HEK293 (cell line): ENCODE measurements around the gene KLLN.

ENCODE experiments used
- GLIS1 ChIP-seq: fragments of 450-650 bp; formaldehyde crosslinking; IDR thresholded peaks from 2 replicates; pipeline ENCODE4 v1.5.1; 2016; ENCODE audit warnings: missing biosample characterization, missing genetic modification characterization
- HOXC10 ChIP-seq: sonication (generic); formaldehyde crosslinking; IDR thresholded peaks from 2 replicates; pipeline ENCODE4 v1.8.1; 2023; ENCODE audit warnings: mild to moderate bottlenecking, missing genetic modification reagents
- SETDB1 ChIP-seq: IDR thresholded peaks from one replicate; pipeline ENCODE4 v1.6.1; 2017; ENCODE audit warnings: mild to moderate bottlenecking, low read length, moderate library complexity, mixed read lengths; ENCODE audit not compliant: insufficient read length
- ZNF114 ChIP-seq: fragments of 450-650 bp; formaldehyde crosslinking; IDR thresholded peaks from 2 replicates; pipeline ENCODE4 v1.5.0; 2017; ENCODE audit warnings: missing biosample characterization, missing genetic modification characterization
- ZNF133 ChIP-seq: fragments of 450-650 bp; formaldehyde crosslinking; IDR thresholded peaks from 2 replicates; pipeline ENCODE4 v1.5.1; 2016; ENCODE audit warnings: missing biosample characterization, missing genetic modification characterization
- ZNF16 ChIP-seq: fragments of 450-650 bp; formaldehyde crosslinking; IDR thresholded peaks from 2 replicates; pipeline ENCODE4 v1.5.1; 2016; ENCODE audit warnings: low read depth, missing biosample characterization, missing genetic modification characterization
- ZNF239 ChIP-seq: fragments of 450-650 bp; formaldehyde crosslinking; IDR thresholded peaks from 2 replicates; pipeline ENCODE4 v1.5.1; 2016; ENCODE audit warnings: missing biosample characterization, missing genetic modification characterization
- ZNF324 ChIP-seq: fragments of 450-650 bp; formaldehyde crosslinking; IDR thresholded peaks from 2 replicates; pipeline ENCODE4 v1.5.1; 2016; ENCODE audit warnings: missing biosample characterization, missing genetic modification characterization
- ZNF366 ChIP-seq: fragments of 450-650 bp; formaldehyde crosslinking; conservative IDR thresholded peaks from 2 replicates; pipeline ENCODE4 v1.5.1; 2016; ENCODE audit warnings: missing biosample characterization, missing genetic modification characterization
- ZNF37A ChIP-seq: fragments of 450-650 bp; IDR thresholded peaks from 2 replicates; pipeline ENCODE4 v1.5.1; 2018; ENCODE audit warnings: missing biosample characterization, missing genetic modification characterization
- ZNF426 ChIP-seq: fragments of 450-650 bp; formaldehyde crosslinking; IDR thresholded peaks from 2 replicates; pipeline ENCODE4 v1.5.1; 2017; ENCODE audit warnings: missing biosample characterization, missing genetic modification characterization, mild to moderate bottlenecking, inconsistent platforms, moderate library complexity
- ZNF501 ChIP-seq: fragments of 450-650 bp; formaldehyde crosslinking; IDR thresholded peaks from 2 replicates; pipeline ENCODE4 v1.5.1; 2016; ENCODE audit warnings: missing biosample characterization, missing genetic modification characterization
- ZNF521 ChIP-seq: fragments of 450-650 bp; formaldehyde crosslinking; IDR thresholded peaks from 2 replicates; pipeline ENCODE4 v1.5.1; 2017; ENCODE audit warnings: missing biosample characterization, mild to moderate bottlenecking, missing genetic modification characterization
- ZNF558 ChIP-seq: fragments of 450-650 bp; formaldehyde crosslinking; IDR thresholded peaks from 2 replicates; pipeline ENCODE4 v1.5.1; 2016; ENCODE audit warnings: missing biosample characterization, missing genetic modification characterization
- ZNF571 ChIP-seq: fragments of 450-650 bp; formaldehyde crosslinking; IDR thresholded peaks from 2 replicates; pipeline ENCODE4 v1.5.0; 2017; ENCODE audit warnings: missing biosample characterization, missing genetic modification characterization
- ZNF610 ChIP-seq: fragments of 450-650 bp; formaldehyde crosslinking; IDR thresholded peaks from 2 replicates; pipeline ENCODE4 v1.5.1; 2016; ENCODE audit warnings: missing biosample characterization, missing genetic modification characterization, borderline replicate concordance
- ZNF623 ChIP-seq: fragments of 450-650 bp; formaldehyde crosslinking; IDR thresholded peaks from 2 replicates; pipeline ENCODE4 v1.5.1; 2016; ENCODE audit warnings: missing biosample characterization, missing genetic modification characterization
- ZNF660 ChIP-seq: fragments of 450-650 bp; IDR thresholded peaks from 2 replicates; pipeline ENCODE4 v1.5.1; 2018; ENCODE audit warnings: missing biosample characterization, mild to moderate bottlenecking, missing genetic modification characterization
- ZNF747 ChIP-seq: fragments of 450-650 bp; formaldehyde crosslinking; IDR thresholded peaks from 2 replicates; pipeline ENCODE4 v1.5.1; 2016; ENCODE audit warnings: missing biosample characterization, missing genetic modification characterization
- ZNF785 ChIP-seq: fragments of 450-650 bp; formaldehyde crosslinking; IDR thresholded peaks from 2 replicates; pipeline ENCODE4 v1.5.1; 2016; ENCODE audit warnings: missing biosample characterization, missing genetic modification characterization
- TF ChIP-seq, protein P1 (sequence below): fragments of 450-650 bp; formaldehyde crosslinking; IDR thresholded peaks from 2 replicates; pipeline ENCODE4 v1.5.1; 2017; ENCODE audit warnings: missing biosample characterization, missing genetic modification characterization
- TF ChIP-seq, protein P2 (sequence below): fragments of 450-650 bp; formaldehyde crosslinking; IDR thresholded peaks from 2 replicates; pipeline ENCODE4 v1.5.1; 2016; ENCODE audit warnings: missing biosample characterization, missing genetic modification characterization
- TF ChIP-seq, protein P3 (sequence below): fragments of 450-650 bp; formaldehyde crosslinking; IDR thresholded peaks from 2 replicates; pipeline ENCODE4 v1.5.1; 2016; ENCODE audit warnings: missing biosample characterization, missing genetic modification characterization, borderline replicate concordance
- TF ChIP-seq, protein P4 (sequence below): fragments of 450-650 bp; formaldehyde crosslinking; IDR thresholded peaks from 2 replicates; pipeline ENCODE4 v1.5.1; 2016; ENCODE audit warnings: missing biosample characterization, missing genetic modification characterization
- TF ChIP-seq, protein P5 (sequence below): fragments of 450-650 bp; IDR thresholded peaks from 2 replicates; pipeline ENCODE4 v1.5.1; 2018; ENCODE audit warnings: missing biosample characterization, missing genetic modification characterization
- TF ChIP-seq, protein P6 (sequence below): fragments of 450-650 bp; formaldehyde crosslinking; IDR thresholded peaks from 2 replicates; pipeline ENCODE4 v1.5.1; 2016; ENCODE audit warnings: missing biosample characterization, missing genetic modification characterization

KLLN gene

DNA sequence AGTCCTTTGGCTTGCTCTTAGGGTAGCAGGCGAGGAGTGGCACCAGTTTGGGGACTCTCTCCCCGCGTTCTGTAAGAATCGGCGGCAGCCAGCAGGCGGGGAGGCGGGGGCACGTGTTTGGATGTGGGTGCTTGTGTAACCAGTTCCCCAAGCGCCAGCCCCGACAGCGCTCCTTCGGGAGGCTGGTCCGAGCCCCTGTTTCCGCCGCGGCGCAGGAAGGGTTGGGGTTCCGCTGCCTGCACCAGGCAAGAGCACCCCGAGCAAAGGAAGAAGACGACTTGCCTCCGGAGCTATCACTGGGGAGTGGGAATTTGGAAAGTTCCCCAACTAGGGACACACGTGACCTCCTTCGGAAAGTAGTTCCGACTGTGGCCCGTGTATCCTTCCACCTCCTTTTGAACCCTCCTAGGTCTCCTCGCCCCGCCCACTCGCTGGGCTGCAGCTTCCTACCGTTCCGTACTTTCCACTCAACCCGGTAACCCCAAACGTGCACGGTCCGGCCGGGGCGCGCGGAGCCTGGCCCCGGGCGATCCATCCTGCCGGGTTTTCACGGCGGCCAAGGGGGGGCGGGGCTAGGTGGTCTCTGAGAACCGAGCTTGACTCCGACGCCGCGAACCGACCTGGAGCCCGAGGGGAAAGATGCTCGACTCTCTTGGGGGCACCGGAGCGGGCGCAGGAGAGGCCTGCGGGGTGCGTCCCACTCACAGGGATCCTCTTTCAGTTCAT is 1.2 kb downstream of the KLLN start (continued):
- TF ChIP-seq ZNF571 (tag by site-specific recombination) (no peak), ZNF747 (tag by site-specific recombination) (no peak), ZNF610 (tag by site-specific recombination) (0 out of 2 replicates have a peak, but pooled peaks have one; percentile 32), ZNF785 (tag by site-specific recombination) (peak; percentile 83; the same call in 1 of the 2 replicates), SETDB1 (peak; percentile 29), ZNF133 (tag by site-specific recombination) (no peak), ZNF660 (tag by site-specific recombination) (peak; percentile 80), HOXC10 (no peak), ZNF37A (no peak), ZNF16 (no peak), ZNF114 (tag by site-specific recombination) (no peak), ZNF501 (tag by site-specific recombination) (no peak; the same call in 1 of the 2 replicates), GLIS1 (tag by site-specific recombination) (peak; percentile 63), ZNF426 (tag by site-specific recombination) (no peak), ZNF558 (tag by site-specific recombination) (no peak), ZNF521 (tag by site-specific recombination) (no peak), ZNF366 (no peak), ZNF239 (tag by site-specific recombination) (no peak), ZNF623 (tag by site-specific recombination) (no peak), ZNF324 (tag by site-specific recombination) (peak; percentile 93)
- TF ChIP-seq, protein P1, sequence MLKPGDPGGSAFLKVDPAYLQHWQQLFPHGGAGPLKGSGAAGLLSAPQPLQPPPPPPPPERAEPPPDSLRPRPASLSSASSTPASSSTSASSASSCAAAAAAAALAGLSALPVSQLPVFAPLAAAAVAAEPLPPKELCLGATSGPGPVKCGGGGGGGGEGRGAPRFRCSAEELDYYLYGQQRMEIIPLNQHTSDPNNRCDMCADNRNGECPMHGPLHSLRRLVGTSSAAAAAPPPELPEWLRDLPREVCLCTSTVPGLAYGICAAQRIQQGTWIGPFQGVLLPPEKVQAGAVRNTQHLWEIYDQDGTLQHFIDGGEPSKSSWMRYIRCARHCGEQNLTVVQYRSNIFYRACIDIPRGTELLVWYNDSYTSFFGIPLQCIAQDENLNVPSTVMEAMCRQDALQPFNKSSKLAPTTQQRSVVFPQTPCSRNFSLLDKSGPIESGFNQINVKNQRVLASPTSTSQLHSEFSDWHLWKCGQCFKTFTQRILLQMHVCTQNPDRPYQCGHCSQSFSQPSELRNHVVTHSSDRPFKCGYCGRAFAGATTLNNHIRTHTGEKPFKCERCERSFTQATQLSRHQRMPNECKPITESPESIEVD (tag by site-specific recombination), result no peak
- TF ChIP-seq, protein P2, sequence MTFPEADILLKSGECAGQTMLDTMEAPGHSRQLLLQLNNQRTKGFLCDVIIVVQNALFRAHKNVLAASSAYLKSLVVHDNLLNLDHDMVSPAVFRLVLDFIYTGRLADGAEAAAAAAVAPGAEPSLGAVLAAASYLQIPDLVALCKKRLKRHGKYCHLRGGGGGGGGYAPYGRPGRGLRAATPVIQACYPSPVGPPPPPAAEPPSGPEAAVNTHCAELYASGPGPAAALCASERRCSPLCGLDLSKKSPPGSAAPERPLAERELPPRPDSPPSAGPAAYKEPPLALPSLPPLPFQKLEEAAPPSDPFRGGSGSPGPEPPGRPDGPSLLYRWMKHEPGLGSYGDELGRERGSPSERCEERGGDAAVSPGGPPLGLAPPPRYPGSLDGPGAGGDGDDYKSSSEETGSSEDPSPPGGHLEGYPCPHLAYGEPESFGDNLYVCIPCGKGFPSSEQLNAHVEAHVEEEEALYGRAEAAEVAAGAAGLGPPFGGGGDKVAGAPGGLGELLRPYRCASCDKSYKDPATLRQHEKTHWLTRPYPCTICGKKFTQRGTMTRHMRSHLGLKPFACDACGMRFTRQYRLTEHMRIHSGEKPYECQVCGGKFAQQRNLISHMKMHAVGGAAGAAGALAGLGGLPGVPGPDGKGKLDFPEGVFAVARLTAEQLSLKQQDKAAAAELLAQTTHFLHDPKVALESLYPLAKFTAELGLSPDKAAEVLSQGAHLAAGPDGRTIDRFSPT (tag by site-specific recombination), result no peak
- TF ChIP-seq, protein P3, sequence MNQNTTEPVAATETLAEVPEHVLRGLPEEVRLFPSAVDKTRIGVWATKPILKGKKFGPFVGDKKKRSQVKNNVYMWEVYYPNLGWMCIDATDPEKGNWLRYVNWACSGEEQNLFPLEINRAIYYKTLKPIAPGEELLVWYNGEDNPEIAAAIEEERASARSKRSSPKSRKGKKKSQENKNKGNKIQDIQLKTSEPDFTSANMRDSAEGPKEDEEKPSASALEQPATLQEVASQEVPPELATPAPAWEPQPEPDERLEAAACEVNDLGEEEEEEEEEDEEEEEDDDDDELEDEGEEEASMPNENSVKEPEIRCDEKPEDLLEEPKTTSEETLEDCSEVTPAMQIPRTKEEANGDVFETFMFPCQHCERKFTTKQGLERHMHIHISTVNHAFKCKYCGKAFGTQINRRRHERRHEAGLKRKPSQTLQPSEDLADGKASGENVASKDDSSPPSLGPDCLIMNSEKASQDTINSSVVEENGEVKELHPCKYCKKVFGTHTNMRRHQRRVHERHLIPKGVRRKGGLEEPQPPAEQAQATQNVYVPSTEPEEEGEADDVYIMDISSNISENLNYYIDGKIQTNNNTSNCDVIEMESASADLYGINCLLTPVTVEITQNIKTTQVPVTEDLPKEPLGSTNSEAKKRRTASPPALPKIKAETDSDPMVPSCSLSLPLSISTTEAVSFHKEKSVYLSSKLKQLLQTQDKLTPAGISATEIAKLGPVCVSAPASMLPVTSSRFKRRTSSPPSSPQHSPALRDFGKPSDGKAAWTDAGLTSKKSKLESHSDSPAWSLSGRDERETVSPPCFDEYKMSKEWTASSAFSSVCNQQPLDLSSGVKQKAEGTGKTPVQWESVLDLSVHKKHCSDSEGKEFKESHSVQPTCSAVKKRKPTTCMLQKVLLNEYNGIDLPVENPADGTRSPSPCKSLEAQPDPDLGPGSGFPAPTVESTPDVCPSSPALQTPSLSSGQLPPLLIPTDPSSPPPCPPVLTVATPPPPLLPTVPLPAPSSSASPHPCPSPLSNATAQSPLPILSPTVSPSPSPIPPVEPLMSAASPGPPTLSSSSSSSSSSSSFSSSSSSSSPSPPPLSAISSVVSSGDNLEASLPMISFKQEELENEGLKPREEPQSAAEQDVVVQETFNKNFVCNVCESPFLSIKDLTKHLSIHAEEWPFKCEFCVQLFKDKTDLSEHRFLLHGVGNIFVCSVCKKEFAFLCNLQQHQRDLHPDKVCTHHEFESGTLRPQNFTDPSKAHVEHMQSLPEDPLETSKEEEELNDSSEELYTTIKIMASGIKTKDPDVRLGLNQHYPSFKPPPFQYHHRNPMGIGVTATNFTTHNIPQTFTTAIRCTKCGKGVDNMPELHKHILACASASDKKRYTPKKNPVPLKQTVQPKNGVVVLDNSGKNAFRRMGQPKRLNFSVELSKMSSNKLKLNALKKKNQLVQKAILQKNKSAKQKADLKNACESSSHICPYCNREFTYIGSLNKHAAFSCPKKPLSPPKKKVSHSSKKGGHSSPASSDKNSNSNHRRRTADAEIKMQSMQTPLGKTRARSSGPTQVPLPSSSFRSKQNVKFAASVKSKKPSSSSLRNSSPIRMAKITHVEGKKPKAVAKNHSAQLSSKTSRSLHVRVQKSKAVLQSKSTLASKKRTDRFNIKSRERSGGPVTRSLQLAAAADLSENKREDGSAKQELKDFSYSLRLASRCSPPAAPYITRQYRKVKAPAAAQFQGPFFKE, result no peak; the same call in 1 of the 2 replicates
- TF ChIP-seq, protein P4, sequence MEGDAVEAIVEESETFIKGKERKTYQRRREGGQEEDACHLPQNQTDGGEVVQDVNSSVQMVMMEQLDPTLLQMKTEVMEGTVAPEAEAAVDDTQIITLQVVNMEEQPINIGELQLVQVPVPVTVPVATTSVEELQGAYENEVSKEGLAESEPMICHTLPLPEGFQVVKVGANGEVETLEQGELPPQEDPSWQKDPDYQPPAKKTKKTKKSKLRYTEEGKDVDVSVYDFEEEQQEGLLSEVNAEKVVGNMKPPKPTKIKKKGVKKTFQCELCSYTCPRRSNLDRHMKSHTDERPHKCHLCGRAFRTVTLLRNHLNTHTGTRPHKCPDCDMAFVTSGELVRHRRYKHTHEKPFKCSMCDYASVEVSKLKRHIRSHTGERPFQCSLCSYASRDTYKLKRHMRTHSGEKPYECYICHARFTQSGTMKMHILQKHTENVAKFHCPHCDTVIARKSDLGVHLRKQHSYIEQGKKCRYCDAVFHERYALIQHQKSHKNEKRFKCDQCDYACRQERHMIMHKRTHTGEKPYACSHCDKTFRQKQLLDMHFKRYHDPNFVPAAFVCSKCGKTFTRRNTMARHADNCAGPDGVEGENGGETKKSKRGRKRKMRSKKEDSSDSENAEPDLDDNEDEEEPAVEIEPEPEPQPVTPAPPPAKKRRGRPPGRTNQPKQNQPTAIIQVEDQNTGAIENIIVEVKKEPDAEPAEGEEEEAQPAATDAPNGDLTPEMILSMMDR (tag by site-specific recombination), result no peak
- TF ChIP-seq, protein P5, sequence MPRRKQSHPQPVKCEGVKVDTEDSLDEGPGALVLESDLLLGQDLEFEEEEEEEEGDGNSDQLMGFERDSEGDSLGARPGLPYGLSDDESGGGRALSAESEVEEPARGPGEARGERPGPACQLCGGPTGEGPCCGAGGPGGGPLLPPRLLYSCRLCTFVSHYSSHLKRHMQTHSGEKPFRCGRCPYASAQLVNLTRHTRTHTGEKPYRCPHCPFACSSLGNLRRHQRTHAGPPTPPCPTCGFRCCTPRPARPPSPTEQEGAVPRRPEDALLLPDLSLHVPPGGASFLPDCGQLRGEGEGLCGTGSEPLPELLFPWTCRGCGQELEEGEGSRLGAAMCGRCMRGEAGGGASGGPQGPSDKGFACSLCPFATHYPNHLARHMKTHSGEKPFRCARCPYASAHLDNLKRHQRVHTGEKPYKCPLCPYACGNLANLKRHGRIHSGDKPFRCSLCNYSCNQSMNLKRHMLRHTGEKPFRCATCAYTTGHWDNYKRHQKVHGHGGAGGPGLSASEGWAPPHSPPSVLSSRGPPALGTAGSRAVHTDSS (tag by site-specific recombination), result no peak
- TF ChIP-seq, protein P6, sequence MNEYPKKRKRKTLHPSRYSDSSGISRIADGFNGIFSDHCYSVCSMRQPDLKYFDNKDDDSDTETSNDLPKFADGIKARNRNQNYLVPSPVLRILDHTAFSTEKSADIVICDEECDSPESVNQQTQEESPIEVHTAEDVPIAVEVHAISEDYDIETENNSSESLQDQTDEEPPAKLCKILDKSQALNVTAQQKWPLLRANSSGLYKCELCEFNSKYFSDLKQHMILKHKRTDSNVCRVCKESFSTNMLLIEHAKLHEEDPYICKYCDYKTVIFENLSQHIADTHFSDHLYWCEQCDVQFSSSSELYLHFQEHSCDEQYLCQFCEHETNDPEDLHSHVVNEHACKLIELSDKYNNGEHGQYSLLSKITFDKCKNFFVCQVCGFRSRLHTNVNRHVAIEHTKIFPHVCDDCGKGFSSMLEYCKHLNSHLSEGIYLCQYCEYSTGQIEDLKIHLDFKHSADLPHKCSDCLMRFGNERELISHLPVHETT, result peak; percentile 46; the same call in 1 of the 2 replicates
